NCI-H2227 (cell line): ENCODE measurements around the gene ANAPC1.
"Not testable (repeated sequence)": the region's sequence is repeated elsewhere in the genome, so short reads cannot be mapped to it uniquely, and the experiment has no call there.

ENCODE experiments used
- DNase-seq: peaks from one replicate; lab custom pipeline; 2025; ENCODE audit not compliant: unreplicated experiment; lab: John Stamatoyannopoulos, UW

ANAPC1 gene

DNA sequence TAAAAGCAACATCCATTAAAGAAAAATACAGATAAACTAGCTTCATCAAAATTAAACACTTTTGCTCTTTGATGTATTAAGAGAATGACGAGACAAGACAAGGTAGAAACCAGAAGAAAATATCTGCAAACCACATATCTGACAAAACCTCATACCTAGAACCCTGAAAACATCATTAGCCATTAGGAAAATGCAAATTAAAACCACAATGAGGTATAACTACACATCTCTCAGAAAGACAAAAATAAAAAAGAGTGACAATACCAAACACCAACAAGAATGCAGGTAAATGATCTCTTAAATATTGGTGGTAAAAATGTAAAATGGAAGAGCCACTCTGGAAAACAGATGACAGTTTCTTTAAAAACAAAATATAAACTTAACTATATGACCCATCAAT is 53.5 kb downstream of the ANAPC1 start:
- DNase-seq: not testable (repeated sequence)

DNA sequence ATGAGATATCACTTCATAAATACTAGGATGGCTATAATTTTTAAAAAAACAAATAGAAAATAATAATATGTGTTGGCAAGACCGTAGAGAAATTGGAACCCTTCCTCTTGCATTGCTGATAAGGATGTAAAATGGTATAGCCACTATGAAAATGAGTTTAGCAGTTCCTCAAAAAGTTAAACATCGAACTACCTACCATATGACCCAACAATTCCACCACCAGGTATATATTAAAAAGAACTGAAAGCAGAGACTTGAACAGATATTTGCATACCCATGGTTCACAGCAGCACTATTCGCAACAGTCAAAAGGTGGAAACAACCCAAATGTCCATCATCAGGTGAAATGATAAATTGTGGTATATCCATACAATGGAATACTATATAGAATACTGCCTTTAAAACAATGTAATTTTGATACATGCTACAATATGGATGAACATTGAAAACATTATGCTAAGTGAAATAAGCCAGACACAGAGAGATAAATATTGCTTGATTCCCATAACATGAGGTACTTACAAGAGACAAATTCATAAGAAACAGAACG is 55.7 kb downstream of the ANAPC1 start:
- not testable (repeated sequence) for DNase-seq

DNA sequence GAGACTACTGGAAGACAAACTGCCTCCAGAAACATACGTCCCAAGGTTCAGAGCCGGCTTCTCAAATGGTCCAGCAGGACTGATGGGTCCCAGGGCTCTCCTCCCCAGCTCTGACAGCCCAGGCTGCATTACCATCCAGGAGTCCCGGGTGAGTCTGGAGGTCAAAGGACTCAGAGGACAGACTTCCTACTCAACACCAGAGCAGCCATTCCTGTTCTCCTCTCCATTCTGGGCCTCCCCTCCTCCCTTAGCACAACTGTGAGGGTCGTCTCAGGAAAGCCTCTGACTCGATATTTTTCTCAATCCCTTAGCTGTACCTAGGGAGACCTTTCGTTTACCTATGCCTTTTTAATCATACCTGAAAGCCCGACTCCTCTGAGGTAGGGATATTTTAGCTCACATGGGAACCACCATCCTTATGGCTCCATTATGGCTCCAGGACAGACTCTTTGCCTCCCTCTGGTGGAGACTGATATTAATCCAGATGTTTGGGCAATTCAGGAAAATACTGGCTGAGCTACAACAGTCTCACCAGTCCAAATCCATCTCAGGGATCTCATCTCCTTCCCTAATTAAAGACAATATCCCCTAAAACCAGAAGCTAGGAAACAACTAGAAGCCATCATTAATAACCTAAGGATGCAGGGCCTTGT is 70.9 kb downstream of the ANAPC1 start:
- DNase-seq: not testable (repeated sequence)

DNA sequence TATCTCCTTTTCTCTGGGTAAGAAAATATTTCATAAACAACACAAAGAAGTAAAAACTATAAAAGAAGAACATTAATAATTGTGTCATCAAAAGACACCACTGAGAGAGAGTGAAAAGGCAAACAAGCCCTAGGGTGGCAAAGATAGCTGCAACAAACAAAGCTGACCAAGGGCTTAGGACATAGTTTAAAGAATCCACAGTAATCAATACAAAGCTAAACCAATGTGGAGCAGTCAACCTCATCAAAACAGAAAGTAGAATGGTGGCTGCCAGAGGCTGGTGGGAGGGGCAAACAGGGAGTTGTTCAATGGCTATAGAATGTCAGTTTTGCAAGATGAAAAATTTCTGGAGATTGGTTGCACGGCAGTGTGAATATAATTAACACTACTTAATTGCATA is 93.4 kb downstream of the ANAPC1 start:
- not testable (repeated sequence) for DNase-seq

DNA sequence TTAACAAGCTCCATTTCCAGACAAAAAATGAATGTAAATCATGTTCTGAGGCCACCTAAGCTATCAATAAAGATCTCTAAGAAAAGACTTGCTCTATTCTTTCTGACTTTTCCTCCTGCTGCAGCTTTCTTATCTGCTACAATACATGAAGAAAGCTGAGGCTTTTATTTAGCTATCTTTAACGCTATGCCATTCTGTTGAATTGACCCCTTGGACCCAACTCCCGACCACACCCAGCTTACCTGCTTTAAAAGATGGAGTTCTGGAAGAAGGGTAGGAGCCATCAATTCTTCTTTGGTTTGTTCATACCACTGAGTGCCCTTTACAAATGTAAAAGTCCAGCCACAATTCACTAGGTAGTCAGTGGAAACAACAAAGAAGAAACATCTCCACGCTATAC is 99.9 kb downstream of the ANAPC1 start:
- DNase-seq: not testable (repeated sequence)

DNA sequence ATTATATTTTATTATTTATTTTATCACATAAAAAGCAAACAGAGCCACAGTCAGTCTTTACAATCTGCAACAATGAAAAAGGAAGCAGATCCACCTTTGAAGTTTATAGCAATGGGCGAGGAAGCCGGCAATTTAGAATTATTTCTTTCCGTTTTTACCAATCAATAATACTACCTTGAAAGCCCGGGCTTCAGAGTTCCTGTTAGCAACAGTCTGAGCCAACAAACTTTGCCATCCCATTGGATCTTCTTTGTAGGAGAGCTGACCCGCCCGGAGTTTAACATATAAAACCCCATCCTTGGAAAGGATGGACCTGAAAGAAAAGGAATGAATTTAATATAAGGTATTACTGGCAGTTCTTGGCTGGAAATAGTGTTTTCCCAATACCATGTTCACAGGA is 101.8 kb downstream of the ANAPC1 start:
- DNase-seq: not testable (repeated sequence)

DNA sequence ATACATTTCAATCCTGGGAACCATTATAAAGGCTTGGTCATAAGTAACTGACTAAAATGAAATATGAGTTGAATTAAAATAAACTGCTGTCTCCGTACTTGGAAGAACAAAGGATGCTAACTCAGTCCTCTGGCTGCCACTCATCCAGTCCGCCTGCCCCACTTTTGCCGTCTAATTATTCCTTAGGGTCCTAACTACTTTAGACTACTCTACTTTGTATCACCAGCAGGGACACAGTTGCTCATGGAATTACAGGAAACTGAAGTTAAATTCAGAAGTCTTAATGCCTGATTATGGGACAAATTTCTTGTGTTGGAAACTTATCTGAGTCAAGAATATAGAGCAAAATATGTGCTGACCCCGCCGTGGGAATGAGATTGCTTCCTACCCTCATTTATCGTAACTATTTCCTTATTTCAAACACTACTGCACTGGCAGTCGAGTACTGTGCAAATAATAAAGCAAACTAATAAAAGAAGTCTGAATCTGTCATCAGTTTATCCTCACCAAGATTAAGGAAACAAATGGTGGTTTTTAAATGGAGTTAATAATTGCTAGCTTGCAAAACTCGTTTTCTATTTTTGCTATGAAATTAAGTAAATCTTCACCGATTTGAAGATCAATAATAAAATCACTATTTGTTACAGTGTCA is 102.4 kb downstream of the ANAPC1 start:
- DNase-seq: not testable (repeated sequence)

DNA sequence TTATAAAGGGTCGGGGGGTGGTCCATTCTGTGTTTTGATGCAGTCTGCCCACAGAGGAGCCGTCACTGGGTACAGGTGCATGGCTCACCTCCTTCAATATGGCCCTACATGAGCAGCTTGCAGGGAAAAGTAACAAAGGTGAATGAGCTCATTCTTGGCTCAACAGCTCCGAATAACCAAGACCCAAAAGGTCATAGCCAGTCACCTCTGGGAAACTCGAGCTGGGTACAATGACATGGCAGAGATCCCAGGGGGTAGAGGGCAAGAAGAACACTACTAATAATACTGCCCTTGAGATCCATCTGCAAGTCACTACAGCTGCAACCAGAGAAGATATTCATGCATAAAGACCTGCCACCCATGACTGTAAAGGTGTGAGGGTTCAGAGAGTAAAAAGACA is 106.8 kb downstream of the ANAPC1 start:
- not testable (repeated sequence) for DNase-seq

DNA sequence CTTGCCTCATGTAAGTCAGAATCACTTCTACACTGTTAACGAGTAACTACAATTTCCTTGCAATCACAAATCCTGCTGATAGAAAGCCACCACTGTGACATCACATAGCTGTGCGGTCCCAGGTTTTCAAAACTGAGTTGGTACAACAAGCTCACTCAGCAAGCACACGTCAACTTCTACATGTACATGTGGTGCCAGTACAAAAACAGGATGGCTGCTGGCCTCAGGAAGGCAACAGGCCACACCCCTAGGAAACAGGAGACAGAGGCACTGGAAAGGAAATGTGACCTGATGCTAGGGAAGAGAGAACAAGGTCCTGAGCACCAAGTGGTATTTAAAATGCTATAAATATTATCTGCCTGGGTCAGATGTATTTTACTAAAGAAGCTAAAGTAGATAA is 107.7 kb downstream of the ANAPC1 start:
- DNase-seq: not testable (repeated sequence)

DNA sequence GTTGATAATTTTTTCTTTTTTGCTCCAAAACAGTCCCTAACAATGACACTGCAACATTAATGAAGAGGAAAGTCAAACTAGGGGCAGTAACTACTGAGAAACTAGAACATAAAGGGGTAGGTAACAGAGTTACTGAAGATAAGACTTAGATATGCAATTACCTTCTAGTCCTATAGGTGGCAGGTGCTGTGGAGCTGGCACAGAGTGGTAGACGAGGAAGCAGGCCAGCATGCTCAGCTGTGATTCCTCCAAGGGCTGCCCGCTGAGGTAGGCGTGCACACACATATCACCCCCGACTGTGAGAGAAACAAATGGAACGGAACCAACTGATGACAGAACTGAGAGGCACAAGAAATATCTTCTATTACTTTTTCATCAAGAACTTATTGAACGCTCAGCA is 111.8 kb downstream of the ANAPC1 start:
- DNase-seq: not testable (repeated sequence)

DNA sequence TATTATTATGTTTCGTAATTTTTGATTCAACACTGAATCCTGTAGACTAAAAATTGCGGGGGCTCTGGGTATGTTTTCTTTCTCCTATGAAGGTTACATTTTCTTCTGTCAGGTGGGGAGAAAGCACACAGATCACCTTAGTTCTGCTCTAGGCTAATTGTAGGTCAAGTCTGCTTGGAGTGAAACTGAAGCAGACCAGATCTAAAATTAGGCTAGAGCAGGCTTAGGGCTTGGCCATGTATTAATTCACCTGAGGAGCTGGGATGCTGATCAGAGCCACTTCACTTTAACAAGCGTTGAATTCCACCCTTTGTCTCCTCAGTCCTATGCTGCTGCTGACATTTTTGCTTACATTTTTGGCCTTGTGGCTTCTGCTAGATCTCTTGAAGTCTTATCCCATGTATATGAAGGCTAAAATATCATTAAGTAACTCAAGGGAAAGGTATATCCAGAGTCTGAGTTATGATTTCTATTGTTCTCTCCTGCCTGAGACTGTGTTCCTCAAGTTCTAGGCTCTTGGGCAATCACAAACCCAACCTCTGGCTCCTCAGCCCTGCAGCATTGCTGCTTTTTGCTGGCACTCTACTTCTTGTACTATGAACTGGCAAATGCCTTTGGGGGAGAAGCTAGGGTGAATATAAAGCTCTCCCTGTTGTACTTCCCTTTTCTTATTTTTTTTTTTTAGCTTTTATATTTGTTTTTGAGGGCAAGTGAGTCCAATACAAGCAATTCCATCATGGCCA is 112.9 kb downstream of the ANAPC1 start:
- not testable (repeated sequence) for DNase-seq

DNA sequence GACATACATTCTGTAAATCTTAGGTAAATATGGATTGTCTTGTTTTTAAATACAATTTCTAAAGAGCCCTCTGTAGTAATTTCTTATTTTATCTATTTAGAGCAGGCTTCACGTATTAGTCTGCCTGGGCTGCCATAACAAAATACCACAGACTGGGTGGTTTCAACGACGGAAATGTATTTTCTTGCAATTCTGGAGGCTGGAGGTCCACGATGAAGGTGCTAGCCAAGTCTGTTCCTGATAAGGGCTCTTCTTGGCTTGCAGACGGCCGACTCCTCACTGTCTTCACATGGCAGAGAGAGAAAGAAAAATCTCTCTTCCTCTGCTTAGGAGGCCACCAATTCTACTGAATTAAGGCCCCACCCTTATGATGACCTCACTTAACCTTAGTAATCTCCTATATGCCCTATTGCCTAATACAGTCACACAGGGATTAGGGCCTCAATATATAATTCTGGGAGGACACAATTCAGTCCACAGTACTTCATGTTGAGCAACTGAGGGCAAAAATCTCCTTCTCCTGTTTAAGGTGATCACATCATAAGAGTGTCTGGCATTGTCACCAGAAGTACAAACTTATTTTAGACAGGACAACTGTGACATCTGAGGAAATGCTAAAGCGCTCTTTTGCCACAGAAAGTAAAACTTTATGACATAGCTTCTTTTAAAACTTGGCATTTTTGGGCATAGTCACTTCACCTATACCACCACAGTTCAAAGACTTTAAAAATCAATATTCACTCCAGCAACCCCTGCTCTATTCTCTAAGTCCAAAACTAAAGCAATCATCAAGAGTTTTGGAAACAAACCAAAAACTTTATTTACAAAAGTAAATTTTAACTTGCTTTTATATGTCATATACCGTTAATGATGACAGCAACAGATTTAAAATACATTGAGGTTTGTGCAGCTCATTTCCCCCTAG is 115.5 kb downstream of the ANAPC1 start:
- DNase-seq: not testable (repeated sequence)

DNA sequence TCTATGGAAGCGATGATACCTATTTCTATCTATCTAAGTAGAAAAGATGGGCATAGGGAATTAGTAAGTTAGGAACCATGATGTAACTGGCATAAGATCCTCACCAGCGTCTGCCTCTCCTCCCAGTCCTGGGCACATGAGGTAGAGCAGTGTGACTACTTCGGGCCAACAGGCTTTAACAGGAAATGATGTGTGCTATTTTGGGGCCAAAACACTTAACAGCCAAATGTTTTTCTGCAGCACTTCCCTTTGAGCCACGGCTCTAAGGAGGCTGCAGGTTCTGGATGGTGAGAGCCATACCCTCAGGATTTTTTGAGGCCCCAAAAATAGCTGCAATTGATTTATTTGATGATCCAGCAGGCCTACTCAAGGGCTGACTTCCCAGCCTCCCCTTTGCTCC is 116.9 kb downstream of the ANAPC1 start:
- not testable (repeated sequence) for DNase-seq

DNA sequence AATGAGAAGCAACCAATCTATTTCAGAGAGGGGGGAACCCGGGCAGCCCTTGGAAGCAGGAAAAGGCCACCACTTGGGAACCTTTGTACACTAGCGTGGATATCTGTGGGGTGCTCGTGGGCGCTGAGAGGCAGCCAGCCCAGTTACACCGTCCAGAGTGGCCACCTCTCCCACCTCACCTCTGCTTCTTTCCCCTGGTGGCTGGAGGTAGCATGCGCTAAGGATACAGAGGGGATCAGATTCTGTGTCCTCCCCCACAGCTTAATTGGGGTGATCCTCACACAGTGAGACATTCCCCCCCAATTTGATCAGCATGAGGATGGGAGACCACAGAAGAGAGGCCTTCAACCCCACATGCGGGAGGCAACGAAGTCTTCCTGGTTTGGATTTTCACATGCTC is 117.7 kb downstream of the ANAPC1 start:
- DNase-seq: not testable (repeated sequence)

DNA sequence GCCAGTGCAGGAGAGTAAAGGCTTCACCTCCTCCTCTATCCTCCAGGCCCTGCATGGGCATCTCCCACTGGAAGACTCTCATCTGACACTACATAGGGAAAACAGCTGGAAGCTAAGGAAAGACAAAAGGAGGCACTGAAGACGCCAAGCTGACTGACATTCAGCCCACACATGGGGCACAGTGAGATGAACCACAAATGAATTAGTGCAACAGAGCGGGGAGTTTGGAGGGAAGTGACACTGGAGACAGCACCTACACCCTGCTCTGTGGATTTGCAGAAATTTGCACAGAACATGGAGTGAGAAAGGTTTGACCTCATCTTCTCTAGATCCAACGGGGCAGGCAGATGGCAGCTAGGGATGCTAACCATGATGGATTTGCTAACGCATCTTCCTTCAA is 119.8 kb downstream of the ANAPC1 start:
- DNase-seq: not testable (repeated sequence)

DNA sequence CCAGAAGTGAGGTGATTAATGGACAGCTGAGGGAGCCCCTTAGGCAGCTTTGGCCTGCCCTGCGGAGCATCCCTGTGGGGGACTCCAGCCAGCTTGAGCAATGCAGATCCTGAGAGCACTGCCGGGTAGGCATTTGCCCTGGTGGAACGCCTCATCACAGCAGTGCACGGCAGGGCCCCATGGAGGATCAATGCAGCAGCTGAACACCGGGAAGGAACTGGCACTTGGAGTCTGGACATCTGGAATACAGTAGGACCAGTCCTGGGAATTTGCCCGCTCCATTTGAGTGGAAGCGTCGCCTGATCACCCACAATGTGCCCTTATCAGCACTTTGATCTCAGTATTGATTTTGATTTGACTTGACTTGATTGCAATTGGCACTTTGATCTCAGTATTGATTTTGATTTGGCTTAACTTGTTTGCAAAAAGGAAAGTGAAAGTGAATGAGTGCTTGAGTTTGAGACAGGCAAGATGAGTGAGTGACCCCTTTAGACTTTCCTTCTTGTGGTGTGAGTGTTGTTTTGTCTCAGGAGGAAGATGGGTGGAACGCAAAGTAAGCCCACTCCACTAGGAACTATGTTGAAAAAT is 123.2 kb downstream of the ANAPC1 start:
- not testable (repeated sequence) for DNase-seq

DNA sequence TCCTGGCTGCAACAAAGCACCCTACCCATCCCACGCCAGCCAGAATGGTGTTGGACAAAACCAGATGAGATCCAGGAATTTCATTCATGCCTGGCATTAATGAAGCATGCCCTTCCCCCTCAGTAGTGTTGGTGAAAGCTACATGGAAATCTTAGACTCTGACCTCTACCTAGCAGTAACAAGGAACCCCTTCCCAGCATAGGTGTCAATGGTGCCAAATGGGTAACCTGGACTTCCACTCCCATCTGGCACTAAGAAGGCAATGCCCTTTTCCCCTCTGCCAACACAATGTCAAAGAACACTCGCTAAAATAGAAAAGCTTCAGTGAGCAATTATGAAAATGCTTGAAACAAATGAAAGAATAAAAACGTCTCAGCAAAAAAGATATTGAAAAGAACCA is 131.5 kb downstream of the ANAPC1 start:
- DNase-seq: not testable (repeated sequence)

DNA sequence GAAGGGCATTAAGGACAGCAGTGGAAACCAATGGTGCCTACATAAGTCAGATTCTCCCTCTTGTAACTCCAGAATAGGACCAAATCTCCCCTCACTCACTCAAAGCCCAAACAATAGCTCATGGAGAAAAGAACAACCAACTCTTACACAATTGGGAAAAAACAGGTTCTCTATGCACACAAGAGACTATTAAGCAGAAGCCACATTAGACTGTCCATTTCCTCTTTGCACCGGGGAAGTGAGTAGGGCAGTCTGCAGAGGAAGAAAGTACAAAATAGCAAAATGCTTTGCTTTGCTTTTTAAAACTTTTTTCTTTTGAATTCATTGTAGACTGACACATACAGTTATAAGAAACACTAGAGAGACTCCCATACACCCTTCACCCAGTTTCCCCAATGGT is 133.4 kb downstream of the ANAPC1 start:
- not testable (repeated sequence) for DNase-seq

DNA sequence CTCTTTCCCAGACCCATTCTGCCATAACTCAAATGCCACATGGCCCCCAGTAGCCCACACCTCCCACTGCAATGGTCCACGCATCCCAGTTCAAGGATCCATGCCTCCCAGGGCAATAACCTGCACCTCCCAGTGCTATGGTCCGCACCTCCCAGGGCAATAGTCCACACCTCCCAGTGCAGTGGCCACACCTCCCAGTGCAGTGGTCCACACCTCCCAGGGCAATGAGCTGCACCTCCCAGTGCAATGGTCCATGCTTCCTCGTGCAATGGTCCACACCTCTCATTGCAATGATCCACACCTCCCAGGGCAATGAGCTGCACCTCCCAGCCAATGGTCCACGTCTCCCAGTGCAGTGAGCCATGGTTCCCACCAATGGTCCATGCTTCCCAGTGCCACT is 135.6 kb downstream of the ANAPC1 start:
- not testable (repeated sequence) for DNase-seq

DNA sequence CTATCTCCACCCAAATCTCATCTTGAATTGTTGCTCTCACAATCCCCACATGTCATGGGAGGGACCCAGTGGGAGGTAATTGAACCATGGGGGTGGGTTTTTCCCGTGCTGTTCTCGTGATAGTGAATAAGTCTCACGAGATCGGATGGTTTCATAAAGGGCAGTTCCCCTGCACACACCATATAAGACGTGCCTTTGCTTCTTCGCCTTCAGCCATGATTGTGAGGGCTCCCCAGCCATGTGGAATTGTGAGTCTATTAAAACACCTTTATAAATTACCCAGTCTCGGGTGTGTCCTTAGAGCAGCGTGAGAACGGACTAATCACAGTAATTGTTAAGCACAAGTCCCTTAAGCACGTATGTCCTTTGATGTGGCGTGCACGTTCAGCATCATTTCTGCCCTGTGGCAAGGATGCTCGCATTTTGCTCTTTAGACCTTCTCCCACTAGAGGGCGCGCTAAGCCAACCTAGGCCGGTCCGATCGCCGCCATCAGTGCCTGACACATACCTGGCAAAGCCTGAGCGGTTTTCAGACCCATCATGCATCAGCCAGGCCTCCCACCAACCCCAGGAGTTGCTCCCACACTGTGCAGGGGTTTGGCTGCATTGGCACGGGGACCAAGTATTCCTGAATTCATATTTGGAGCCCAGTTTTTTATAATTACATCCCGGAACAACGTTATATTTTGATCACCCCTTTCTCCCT is 136.4 kb downstream of the ANAPC1 start:
- DNase-seq: not testable (repeated sequence)
